NCI-H1694 treated with DMSO at 0.1 percent for 48 hours (cell line): ENCODE data around the gene MRPL55.
"Not testable (repeated sequence)": the region's sequence is repeated elsewhere in the genome, so short reads cannot be mapped to it uniquely, and the experiment has no call there.

Source experiments
- DNase-seq: peaks from one replicate; lab custom pipeline; 2025; lab: John Stamatoyannopoulos, UW

Gene MRPL55

GRCh38 chr1:228120857-228121489 is 11.9 kb upstream of the MRPL55 start:
- DNase-seq, result no peak

- DNase-seq, result no peak
These were observed 11.3 kb upstream of the MRPL55 start for GRCh38 chr1:228120351-228120750.

GRCh38 chr1:228118040-228118439 is 8.9 kb upstream of the MRPL55 start:
- no peak for DNase-seq

- no peak for DNase-seq
These were observed 8.2 kb upstream of the MRPL55 start for GRCh38 chr1:228117335-228117734.

- DNase-seq, result no peak
These were observed 5.7 kb upstream of the MRPL55 start for GRCh38 chr1:228114827-228115226.

- DNase-seq, result no peak
These were observed 3.5 kb upstream of the MRPL55 start for GRCh38 chr1:228112617-228113016.

GRCh38 chr1:228112167-228112566 is 3.1 kb upstream of the MRPL55 start:
- no peak for DNase-seq

GRCh38 chr1:228111315-228111714 is 2.2 kb upstream of the MRPL55 start:
- DNase-seq, result not testable (repeated sequence)

GRCh38 chr1:228110556-228110955 is 1.5 kb upstream of the MRPL55 start:
- DNase-seq, result no peak

- no peak for DNase-seq
These were observed 926 bp upstream of the MRPL55 start for GRCh38 chr1:228109962-228110488.

GRCh38 chr1:228108742-228109072 is 392 bp downstream of the MRPL55 start:
- no peak for DNase-seq

GRCh38 chr1:228108055-228108690 is 926 bp downstream of the MRPL55 start:
- DNase-seq, result no peak

GRCh38 chr1:228107636-228108035 is 1.5 kb downstream of the MRPL55 start:
- DNase-seq, result no peak

- no peak for DNase-seq
These were observed 2.4 kb downstream of the MRPL55 start for GRCh38 chr1:228106800-228107054.

- no peak for DNase-seq
These were observed 2.9 kb downstream of the MRPL55 start for GRCh38 chr1:228105996-228106799.

GRCh38 chr1:228105270-228105995 is 3.7 kb downstream of the MRPL55 start:
- DNase-seq, result no peak

GRCh38 chr1:228104526-228105269 is 4.4 kb downstream of the MRPL55 start:
- no peak for DNase-seq

GRCh38 chr1:228102791-228103620 is 6.1 kb downstream of the MRPL55 start, which contains the start of gene C1orf35:
C1orf35 (minus strand) TSS chr1:228103325; CDS start chr1:228103227, 98 bp downstream.
- DNase-seq, result peak; percentile 89

GRCh38 chr1:228101994-228102790 is 6.9 kb downstream of the MRPL55 start:
- DNase-seq, result peak; percentile 30

GRCh38 chr1:228101614-228101993 is 7.5 kb downstream of the MRPL55 start:
- no peak for DNase-seq
